Urinary bladder (tissue), 4 donors: ENCODE measurements around the gene OSM. TPM values are rescaled to one million over a fixed set of nuclear protein-coding genes. Genes with fewer than 3 reads are reported as not detected.

Experiments used
- DNase-seq: peaks from one replicate; pipeline ENCODE4 v3.0.0-alpha.2; 2015; ENCODE audit errors: extremely low spot score
- H3K27ac ChIP-seq: one replicate; pipeline ENCODE4 v1.5.1; 2013; ENCODE audit warnings: low read depth, mild to moderate bottlenecking, moderate library complexity
- H3K36me3 ChIP-seq: one replicate; pipeline ENCODE4 v1.6.1; 2013; ENCODE audit warnings: mild to moderate bottlenecking, moderate library complexity; ENCODE audit not compliant: insufficient read depth
- H3K4me1 ChIP-seq: one replicate; pipeline ENCODE4 v1.6.1; 2013; ENCODE audit warnings: mild to moderate bottlenecking, moderate library complexity; ENCODE audit not compliant: insufficient read depth
- H3K4me3 ChIP-seq: one replicate; pipeline ENCODE4 v1.5.1; 2013; ENCODE audit warnings: low read depth, low read length
- WGBS: extraction: QIAGEN DNeasy Blood & Tissue Kit; methylation state at CpG from one replicate; pipeline ENCODE4 v1.1.7; 2013; 5-methylcytosine and 5-hydroxymethylcytosine counted together
- polyA plus RNA-seq: library from polyadenylated mRNA; stranded (reverse); fragments of 200-250 nt; gene quantifications from one replicate; pipeline ENCODE4 v1.2.3, GENCODE V29; 2013
- total RNA-seq: library from RNA; depleted of rRNA; stranded (reverse); fragments of >200 nt; gene quantifications from one replicate; pipeline ENCODE4 v1.2.3, GENCODE V29; 2014
- donor health status: healthy with polysubstance abuse.
- donor health status: healthy.

The OSM gene
- total and polyA plus RNA-seq, 2 donors, result 0.32 to 1.3 TPM

DNA sequence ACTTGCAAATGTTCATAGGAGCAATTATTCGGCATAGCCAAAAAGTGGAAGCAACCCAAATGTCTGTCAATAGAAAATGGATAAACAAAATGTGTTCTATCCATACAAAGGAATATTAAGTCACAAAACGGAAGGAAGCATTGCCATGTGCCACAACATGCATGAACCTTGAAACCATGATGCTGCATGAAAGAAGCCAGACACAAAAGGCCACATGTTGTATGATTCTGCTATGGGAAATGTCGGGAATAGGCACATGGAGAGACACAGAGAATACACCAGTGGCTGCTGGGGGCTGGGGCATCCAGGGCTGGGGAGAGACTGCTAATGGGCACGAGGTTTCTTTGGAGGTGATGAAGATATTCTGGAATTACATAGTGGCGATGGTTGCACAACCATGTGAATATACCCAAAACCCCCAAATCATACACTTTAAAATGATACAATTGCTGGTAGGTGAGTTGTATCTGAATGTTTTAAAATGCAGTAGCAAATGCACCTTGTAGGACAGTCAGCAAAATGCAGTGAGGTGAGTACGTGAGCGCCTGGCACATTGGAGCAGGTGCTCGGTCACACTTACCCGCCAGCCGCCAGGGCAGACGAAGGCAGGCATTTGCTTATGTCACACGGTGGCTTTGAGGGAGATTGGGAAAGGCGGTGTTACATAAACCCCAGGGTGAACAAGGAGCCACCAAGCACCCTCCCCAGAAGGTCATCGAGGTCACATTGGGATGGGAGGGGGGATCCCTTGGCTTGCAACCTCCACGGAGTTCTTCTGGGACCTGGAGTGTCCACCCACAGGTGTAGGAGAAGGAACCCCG, 6.3 kb upstream of the OSM start:
- WGBS, result 83% methylated on average over 16 of the region's 16 CpGs
- H3K36me3 ChIP-seq, result no peaks in the 10 kb centered on the region
- H3K4me1 ChIP-seq, result no peaks in the 10 kb centered on the region
- no peak overlapping the region for H3K4me3 ChIP-seq
- DNase-seq, result no peak
- H3K27ac ChIP-seq, result no peak overlapping the region

DNA sequence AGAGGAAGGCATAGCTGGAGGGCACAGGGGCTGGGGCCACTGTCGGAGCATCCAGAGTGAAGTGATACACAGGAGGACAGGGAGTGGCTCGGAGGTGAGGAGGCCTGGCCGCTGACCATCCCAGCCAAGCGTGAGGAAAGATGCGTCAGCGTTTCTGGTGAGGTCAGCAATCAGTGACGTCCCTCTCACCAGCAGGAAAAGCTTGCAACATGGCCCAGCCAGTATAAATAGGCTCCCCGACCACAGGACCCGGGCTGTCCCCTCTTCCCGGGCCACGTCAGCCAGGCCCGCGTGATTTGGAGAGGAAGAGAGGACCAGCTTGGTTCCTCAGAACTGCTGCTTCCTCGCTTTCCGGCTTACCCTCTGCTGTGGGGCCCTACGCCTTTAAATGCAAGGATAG, 4.2 kb upstream of the OSM start:
- H3K36me3 ChIP-seq, result no peaks in the 10 kb centered on the region
- no peak for DNase-seq
- H3K27ac ChIP-seq, result no peak overlapping the region
- H3K4me3 ChIP-seq, result no peak overlapping the region
- 73% methylated on average over 16 of the region's 16 CpGs for WGBS
- no peaks in the 10 kb centered on the region for H3K4me1 ChIP-seq

DNA sequence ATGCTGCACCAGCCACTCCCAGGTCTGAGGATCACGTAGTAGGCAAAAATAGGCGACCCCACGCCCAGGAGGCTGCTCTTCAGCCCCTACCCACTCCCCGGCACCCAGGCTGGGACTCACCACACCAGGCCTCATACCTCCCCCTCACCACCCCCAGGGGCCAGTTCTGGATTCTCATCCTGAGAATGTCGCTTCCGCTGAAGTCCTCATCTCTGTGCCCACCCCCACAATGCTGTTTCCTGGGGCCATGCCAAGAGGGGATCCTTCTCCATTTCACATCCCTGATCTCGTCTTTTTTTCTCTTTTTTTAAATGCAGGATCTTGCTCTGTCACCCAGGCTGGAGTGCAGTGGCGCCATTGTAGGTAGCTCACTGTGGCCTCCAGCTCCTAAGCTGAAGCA, 1.7 kb upstream of the OSM start:
- 84% methylated on average over 8 of the region's 8 CpGs for WGBS
- no peaks in the 10 kb centered on the region for H3K4me1 ChIP-seq
- H3K4me3 ChIP-seq, result no peak overlapping the region
- no peak overlapping the region for H3K27ac ChIP-seq
- H3K36me3 ChIP-seq, result no peaks in the 10 kb centered on the region
- no peak for DNase-seq

DNA sequence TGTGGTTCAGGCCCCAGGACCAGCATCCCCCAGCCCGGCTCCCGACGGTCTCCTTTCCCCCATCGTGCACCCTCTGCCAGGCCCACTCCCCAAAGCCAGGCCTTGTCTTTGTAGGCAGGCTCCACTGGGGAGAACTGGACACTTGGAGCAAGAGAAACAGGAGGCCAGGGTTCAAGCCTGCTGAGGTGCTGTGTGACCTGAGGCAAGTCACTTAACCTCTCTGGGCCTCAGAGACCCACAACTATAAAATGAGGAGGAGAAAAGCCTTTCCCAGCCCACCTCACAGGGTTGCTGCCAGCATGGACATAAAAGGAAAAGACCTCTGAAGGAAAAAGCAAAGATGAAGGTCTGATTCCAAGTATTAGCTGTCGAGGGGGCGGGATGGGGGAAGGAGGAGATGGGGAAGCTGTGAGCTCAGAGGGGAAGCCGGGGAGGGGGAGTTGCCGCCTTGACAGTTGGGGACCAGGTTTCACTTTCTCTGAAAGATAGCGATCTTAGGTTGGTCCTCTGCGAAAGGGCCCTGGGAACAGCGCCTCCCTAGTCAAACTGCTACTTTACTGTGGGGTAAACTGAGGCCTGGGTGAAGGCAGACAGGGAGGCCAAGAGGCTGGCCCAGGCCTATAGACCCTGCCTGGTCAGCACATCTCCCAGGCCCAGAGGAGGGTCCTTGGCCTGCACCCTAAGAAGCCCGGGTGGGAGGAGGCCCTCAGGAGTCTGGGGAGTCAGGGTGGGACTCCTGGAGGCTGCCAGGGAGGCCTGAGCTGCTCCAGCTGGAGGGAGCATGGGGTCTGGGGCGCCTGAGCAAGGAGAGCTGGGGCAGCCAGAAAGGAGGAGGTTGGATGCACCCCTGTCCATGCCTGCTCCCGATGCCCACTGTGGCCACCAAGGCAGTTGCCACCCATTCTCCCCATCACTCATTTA, 991 bp upstream of the OSM start:
- Histone ChIP-seq H3K4me3 (no peak overlapping the region), H3K27ac (no peak overlapping the region), H3K36me3 (no peaks in the 10 kb centered on the region), H3K4me1 (no peaks in the 10 kb centered on the region)
- WGBS, result 75% methylated on average over 14 of the region's 14 CpGs
- no peak for DNase-seq

DNA sequence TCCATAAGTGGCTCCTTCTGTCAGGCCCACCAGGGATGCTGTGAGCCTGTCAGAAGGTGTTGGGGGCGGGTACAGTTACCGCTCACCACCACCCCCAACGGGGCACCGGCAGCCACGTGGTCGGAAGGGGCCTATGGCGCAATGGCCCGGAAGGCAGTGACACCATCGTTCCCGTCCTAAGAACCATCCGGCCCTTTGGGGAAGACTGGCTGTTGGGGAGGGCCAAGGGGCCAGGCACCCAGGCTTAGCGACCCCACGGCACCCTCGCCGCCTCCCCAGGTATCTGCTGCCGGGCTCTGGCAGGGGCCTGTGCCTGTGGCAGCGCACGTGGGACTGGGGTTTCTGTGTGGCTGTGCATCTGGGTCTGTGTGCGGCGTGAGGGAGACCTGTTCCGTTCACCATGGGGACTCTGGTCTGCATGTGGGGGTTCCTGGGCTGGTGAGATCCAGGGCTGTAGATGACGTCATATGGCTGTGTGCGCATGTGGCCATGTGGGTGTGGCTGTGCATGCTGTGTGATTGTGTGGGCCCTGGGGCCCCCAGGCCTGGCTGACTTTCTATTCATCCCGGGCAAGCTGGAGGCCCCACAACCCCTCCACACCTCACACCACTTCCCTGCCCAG, 717 bp downstream of the OSM start:
- WGBS, result 73% methylated on average over 24 of the region's 24 CpGs
- Histone ChIP-seq H3K4me3 (peak overlapping the region; percentile 15), H3K27ac (peak overlapping the region; percentile 35), H3K4me1 (no peaks in the 10 kb centered on the region), H3K36me3 (no peaks in the 10 kb centered on the region)
- DNase-seq, result no peak

- WGBS, result 88% methylated on average over 9 of the region's 9 CpGs
- DNase-seq, result no peak
- H3K4me3 ChIP-seq, result no peak overlapping the region
- no peak overlapping the region for H3K27ac ChIP-seq
- H3K4me1 ChIP-seq, result no peaks in the 10 kb centered on the region
- H3K36me3 ChIP-seq, result no peaks in the 10 kb centered on the region
Measured at GRCh38 chr22:30265131-30265720, 1.4 kb downstream of the OSM start.

DNA sequence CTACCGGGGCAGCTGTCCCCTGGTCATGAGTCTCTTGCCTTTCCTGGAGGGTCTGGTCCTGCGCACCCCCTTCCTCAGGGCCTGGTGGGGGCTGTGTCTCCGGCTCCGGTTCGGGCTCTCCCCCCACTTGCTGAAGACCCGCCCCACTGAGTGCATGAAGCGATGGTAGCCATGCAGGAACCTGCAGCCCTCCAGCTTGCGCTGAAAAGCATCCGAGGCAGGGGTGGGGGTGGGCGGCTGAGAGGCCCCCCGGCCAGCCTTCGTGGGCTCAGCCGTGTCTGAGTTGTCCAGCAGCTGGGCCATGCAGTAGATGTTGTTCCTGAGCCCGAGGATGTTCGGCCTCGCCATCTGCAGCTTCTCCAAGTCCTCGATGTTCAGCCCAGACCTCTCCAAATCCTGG, 2.8 kb downstream of the OSM start:
- WGBS, result 85% methylated on average over 17 of the region's 17 CpGs
- H3K4me1 ChIP-seq, result no peaks in the 10 kb centered on the region
- no peak for DNase-seq
- no peak overlapping the region for H3K4me3 ChIP-seq
- H3K27ac ChIP-seq, result no peak overlapping the region
- no peaks in the 10 kb centered on the region for H3K36me3 ChIP-seq

DNA sequence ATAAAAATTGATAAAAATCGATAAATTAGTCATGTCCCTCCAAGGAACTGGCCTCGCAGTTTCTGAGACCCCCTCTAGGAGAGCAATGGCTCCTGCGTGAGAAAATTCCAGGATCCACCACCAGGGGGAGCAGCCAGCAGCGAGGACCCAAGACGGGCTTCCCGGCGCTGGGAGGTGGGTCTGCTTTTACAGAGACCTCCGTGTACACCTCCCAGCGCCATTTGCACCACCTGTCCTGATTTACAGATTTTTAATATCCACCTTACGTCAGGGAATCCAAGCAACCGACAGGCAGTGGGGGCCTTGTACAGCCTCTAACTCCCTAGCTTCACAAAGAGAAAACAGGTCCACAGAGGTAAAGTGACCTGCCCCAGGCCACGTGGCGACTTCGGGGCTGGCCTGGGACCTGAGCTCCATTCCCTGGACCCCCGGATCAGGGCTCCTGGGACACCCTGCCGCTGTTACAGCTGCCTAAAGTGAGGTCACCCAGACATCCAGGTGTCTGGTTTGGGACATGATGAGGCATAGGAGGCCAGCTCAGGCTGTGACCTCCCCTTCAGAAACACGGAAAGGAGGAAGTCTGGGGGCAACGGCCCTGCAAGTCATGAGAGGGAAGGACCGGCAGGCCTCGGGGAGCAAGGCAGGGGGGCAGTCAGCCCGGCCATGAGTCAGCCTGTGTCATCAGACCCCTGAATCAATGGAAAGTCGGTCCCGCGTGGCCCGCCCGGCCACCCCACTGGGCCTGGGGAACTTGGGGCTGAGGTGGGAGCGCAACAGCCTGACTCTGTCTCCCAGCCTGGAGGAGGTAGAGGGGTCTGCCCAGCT, 3.5 kb downstream of the OSM start:
- no peak overlapping the region for H3K4me3 ChIP-seq
- 29% methylated on average over 27 of the region's 27 CpGs for WGBS
- DNase-seq, result no peak
- no peaks in the 10 kb centered on the region for H3K36me3 ChIP-seq
- H3K4me1 ChIP-seq, result no peaks in the 10 kb centered on the region
- no peak overlapping the region for H3K27ac ChIP-seq

GRCh38 chr22:30262112-30262511, 4.5 kb downstream of the OSM start:
- H3K36me3 ChIP-seq, result no peaks in the 10 kb centered on the region
- no peaks in the 10 kb centered on the region for H3K4me1 ChIP-seq
- no peak overlapping the region for H3K4me3 ChIP-seq
- WGBS, result 89% methylated on average over 4 of the region's 4 CpGs
- no peak for DNase-seq
- H3K27ac ChIP-seq, result no peak overlapping the region

DNA sequence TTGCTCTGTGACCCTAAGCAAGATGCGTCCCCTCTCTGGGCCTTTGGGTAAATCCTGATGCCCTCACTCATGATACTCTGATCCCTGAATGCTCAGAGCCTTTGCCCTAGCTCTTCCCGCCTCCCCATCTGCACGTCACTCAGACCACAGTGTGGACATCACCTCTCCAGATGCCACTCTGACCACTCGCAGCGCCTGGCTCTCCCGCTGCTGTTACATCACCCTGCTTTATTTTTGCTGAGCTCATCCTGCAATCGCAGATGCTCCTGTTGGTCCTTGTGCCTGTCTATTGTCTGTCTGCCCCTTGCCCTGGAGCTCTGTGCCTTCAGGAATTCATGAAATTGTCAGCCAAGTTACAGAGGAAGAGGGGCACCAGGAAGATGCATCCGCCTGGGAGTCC, 5.5 kb downstream of the OSM start:
- no peak overlapping the region for H3K27ac ChIP-seq
- no peak overlapping the region for H3K4me3 ChIP-seq
- H3K36me3 ChIP-seq, result no peaks in the 10 kb centered on the region
- H3K4me1 ChIP-seq, result no peaks in the 10 kb centered on the region
- no peak for DNase-seq
- 86% methylated on average over 8 of the region's 8 CpGs for WGBS

DNA sequence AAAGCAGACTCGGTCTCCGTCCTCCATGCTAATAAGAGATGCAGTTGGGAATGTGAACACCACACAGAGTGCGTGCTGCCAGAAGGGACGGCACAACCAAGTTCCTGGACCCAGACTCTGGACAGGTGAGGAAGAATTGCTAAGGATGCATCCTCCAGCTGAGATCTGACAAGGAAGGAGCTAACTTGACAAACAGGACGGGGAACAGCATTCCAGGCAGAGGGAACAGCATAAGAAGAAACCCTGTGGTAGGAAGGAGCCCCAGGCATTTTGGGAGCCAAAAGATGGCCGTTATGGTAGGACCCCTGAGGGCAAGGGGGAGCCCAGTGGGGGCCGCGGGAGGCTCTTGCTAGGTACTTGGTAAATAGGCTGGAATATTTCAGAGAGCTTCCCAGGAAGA, 6.0 kb downstream of the OSM start:
- H3K36me3 ChIP-seq, result no peaks in the 10 kb centered on the region

DNA sequence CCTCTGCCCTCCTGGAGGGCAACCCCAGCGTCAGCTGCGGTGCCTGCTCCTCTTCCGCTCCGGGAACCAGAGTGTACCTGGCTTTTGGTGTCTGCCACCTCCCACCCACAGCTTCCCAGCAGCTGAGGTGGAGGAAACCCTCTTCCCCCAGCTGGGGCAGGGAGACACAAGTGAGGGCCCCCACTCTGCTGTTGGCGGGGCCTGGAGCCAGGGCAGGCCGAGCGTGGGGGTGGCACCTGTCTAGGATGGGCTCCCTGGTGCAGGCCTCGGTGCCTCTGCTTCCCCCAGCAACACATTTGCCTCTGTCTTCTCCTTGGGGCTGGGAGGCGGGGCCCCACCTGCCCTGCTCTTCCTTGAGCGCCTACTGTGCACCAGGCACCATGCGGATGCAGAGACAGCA, 6.4 kb downstream of the OSM start:
- Histone ChIP-seq H3K36me3 (no peaks in the 10 kb centered on the region), H3K4me1 (no peaks in the 10 kb centered on the region), H3K27ac (no peak overlapping the region), H3K4me3 (no peak overlapping the region)
- WGBS, result 91% methylated on average over 11 of the region's 11 CpGs
- DNase-seq, result no peak

More for the DNA sequence above, 6.0 kb downstream of the OSM start:
- H3K4me1 ChIP-seq, result no peaks in the 10 kb centered on the region
- no peak for DNase-seq
- 86% methylated on average over 8 of the region's 8 CpGs for WGBS
- H3K27ac ChIP-seq, result no peak overlapping the region
- no peak overlapping the region for H3K4me3 ChIP-seq

- H3K4me3 ChIP-seq, result no peak overlapping the region
- 65% methylated on average over 6 of the region's 6 CpGs for WGBS
- no peaks in the 10 kb centered on the region for H3K36me3 ChIP-seq
- DNase-seq, result no peak
- no peaks in the 10 kb centered on the region for H3K4me1 ChIP-seq
- H3K27ac ChIP-seq, result no peak overlapping the region
Measured at GRCh38 chr22:30254314-30254713, 12.3 kb downstream of the OSM start.
